A549 (cell line): ENCODE data around the gene LACRT. TPM values are rescaled to one million over a fixed set of nuclear protein-coding genes. Genes with fewer than 3 reads are reported as not detected.

Experiments
- ATAC-seq, 2 experiments: fragments of 200-7000 bp in 1 of 2; fragments of >200 bp in 1 of 2; cut with Nextera tagmentation in 1 of 2; cut with Tn5 transposase in 1 of 2; 3 replicates each; pipeline versions ENCODE4 v1.8.0 to v1.9.1; 2018 to 2020; ENCODE audit warnings: mild to moderate bottlenecking in 1 of 2, moderate library complexity in 1 of 2
- CTCF ChIA-PET: fragments of 300-600 bp; sonication (Branson Sonifier 250); formaldehyde crosslinking; extraction: SDS; loops from one replicate; lab custom pipeline; 2021; ENCODE audit warnings: antibody characterized with exemption, inconsistent platforms; lab: Yijun Ruan, JAX
- POLR2A ChIA-PET: fragments of 350-600 bp; formaldehyde crosslinking; extraction: SDS; loops from one replicate; lab custom pipeline; 2021; ENCODE audit warnings: antibody characterized with exemption, inconsistent platforms; lab: Yijun Ruan, JAX
- DNase-seq, 2 experiments: peaks; one replicate each; pipeline versions ENCODE4 v3.0.0 to v3.0.0-alpha.2; 2011 to 2016; ENCODE audit warnings: low read depth in 1 of 2, low spot score in 1 of 2
- FAIRE-seq: peaks from 2 replicates; lab custom pipeline; 2011; peaks lifted over from hg19 to GRCh38; lab: Jason Lieb, UNC
- H3K27ac ChIP-seq, 2 experiments: fragments of >200 bp; sonication (Bioruptor Twin); formaldehyde crosslinking; 3 replicates each; pipeline ENCODE4 v1.5.1; 2016 to 2017
- H3K4me1 ChIP-seq: fragments of >200 bp; sonication (Bioruptor Twin); formaldehyde crosslinking; 3 replicates; pipeline ENCODE4 v1.6.1; 2016
- H3K4me2 ChIP-seq: fragments of >200 bp; sonication (Bioruptor Twin); formaldehyde crosslinking; 3 replicates; pipeline ENCODE4 v1.6.1; 2016
- H3K4me3 ChIP-seq: fragments of >200 bp; sonication (Bioruptor Twin); formaldehyde crosslinking; 3 replicates; pipeline ENCODE4 v1.5.1; 2016
- H3K9me3 ChIP-seq: fragments of >200 bp; sonication (Bioruptor Twin); formaldehyde crosslinking; 3 replicates; pipeline ENCODE4 v1.6.1; 2016
- BHLHE40 ChIP-seq: IDR thresholded peaks from 2 replicates; pipeline ENCODE4 v1.6.1; 2012; ENCODE audit warnings: low read depth, low read length, inconsistent platforms
- CBX8 ChIP-seq: fragments of 200-600 bp; sonication (generic); IDR thresholded peaks from 2 replicates; pipeline ENCODE4 v1.6.1; 2016
- CEBPB ChIP-seq, 2 experiments: fragments of >200 bp in 1 of 2; sonication (Bioruptor Twin) in 1 of 2; formaldehyde crosslinking in 1 of 2; IDR thresholded peaks; 2 replicates each; pipeline ENCODE4 v1.6.1; 2012 to 2016
- HEYL ChIP-seq: fragments of 250-450 bp; sonication (Bioruptor Pico); IDR thresholded peaks from 2 replicates; pipeline ENCODE4 v1.8.0; 2021; ENCODE audit warnings: mild to moderate bottlenecking, moderate library complexity
- HMGXB4 ChIP-seq: fragments of 250-450 bp; sonication (Bioruptor Pico); IDR thresholded peaks from 2 replicates; pipeline ENCODE4 v1.5.0; 2021; ENCODE audit warnings: mild to moderate bottlenecking, moderate library complexity, borderline replicate concordance
- KDM5A ChIP-seq: fragments of 200-600 bp; sonication (generic); IDR thresholded peaks from 2 replicates; pipeline ENCODE4 v1.6.1; 2016; ENCODE audit warnings: antibody characterized with exemption, mild to moderate bottlenecking
- NPAS2 ChIP-seq: fragments of 250-450 bp; sonication (Bioruptor Pico); IDR thresholded peaks from 2 replicates; pipeline ENCODE4 v1.8.0; 2022; ENCODE audit warnings: mild to moderate bottlenecking, moderate library complexity, borderline replicate concordance
- NR3C1 ChIP-seq: fragments of >200 bp; sonication (Bioruptor Twin); formaldehyde crosslinking; IDR thresholded peaks from 3 replicates; pipeline ENCODE4 v1.6.1; 2017
- POLR2AphosphoS2 ChIP-seq: conservative IDR thresholded peaks from 2 replicates; pipeline ENCODE4 v1.6.1; 2012; ENCODE audit warnings: low read length, improper control_type of control experiment, inconsistent platforms
- RAD21 ChIP-seq, 2 experiments: fragments of >200 bp in 1 of 2; sonication (Bioruptor Twin) in 1 of 2; formaldehyde crosslinking in 1 of 2; IDR thresholded peaks in 1 of 2; conservative IDR thresholded peaks in 1 of 2; 2 replicates in 1 of 2; 3 replicates in 1 of 2; pipeline ENCODE4 v1.6.1; 2012 to 2018; ENCODE audit warnings: inconsistent platforms in 1 of 2
- RARB ChIP-seq: fragments of 250-450 bp; sonication (Bioruptor Pico); IDR thresholded peaks from 2 replicates; pipeline ENCODE4 v1.8.0; 2021; ENCODE audit warnings: mild to moderate bottlenecking, moderate library complexity
- REST ChIP-seq: fragments of 200-600 bp; sonication (generic); IDR thresholded peaks from 2 replicates; pipeline ENCODE4 v1.6.1; 2016; ENCODE audit warnings: antibody characterized with exemption, mild to moderate bottlenecking, moderate library complexity
- SREBF2 ChIP-seq: fragments of 450-650 bp; IDR thresholded peaks from 2 replicates; pipeline ENCODE4 v1.6.1; 2014; ENCODE audit warnings: mild to moderate bottlenecking, moderate library complexity
- USF2 ChIP-seq: fragments of 450-650 bp; IDR thresholded peaks from 2 replicates; pipeline ENCODE4 v1.6.1; 2014; ENCODE audit warnings: antibody characterized with exemption
- ZNF302 ChIP-seq: fragments of 250-450 bp; sonication (Bioruptor Pico); IDR thresholded peaks from 2 replicates; pipeline ENCODE4 v1.9.0; 2021; ENCODE audit warnings: inconsistent platforms, mild to moderate bottlenecking, moderate library complexity
- ZSCAN20 ChIP-seq: fragments of 250-450 bp; sonication (Bioruptor Pico); IDR thresholded peaks from 2 replicates; pipeline ENCODE4 v1.8.0; 2022; ENCODE audit warnings: mild to moderate bottlenecking, moderate library complexity
- WGBS: methylation state at CpG from one replicate; pipeline ENCODE4 v1.1.6; 2017; ENCODE audit errors: missing lambda C conversion rate; 5-methylcytosine and 5-hydroxymethylcytosine counted together
- polyA plus RNA-seq, 4 experiments: library from polyadenylated mRNA; depleted of rRNA in 3 of 4; stranded (reverse); fragments of >200 nt; fragmentation: RNase III in 1 of 4; extraction: RNeasy Plus Mini Kit Qiagen cat#74134 plus additional on column Dnase treatment in 1 of 4; gene quantifications; 2 replicates in 3 of 4; 3 replicates in 1 of 4; pipeline ENCODE4 v1.2.3, GENCODE V29; 2011 to 2017
- TF ChIP-seq, protein P1 (sequence below): fragments of >200 bp; sonication (Bioruptor Twin); formaldehyde crosslinking; IDR thresholded peaks from 3 replicates; pipeline ENCODE4 v1.6.1; 2016
- TF ChIP-seq, protein P2 (sequence below): fragments of 250-450 bp; sonication (Bioruptor Pico); IDR thresholded peaks from 2 replicates; pipeline ENCODE4 v1.5.0; 2020; ENCODE audit warnings: low read depth, mild to moderate bottlenecking, moderate library complexity

Gene LACRT
- polyA plus RNA-seq, 2 of the 4 experiments (the other 2 are of a cell fraction), result not detected

DNA sequence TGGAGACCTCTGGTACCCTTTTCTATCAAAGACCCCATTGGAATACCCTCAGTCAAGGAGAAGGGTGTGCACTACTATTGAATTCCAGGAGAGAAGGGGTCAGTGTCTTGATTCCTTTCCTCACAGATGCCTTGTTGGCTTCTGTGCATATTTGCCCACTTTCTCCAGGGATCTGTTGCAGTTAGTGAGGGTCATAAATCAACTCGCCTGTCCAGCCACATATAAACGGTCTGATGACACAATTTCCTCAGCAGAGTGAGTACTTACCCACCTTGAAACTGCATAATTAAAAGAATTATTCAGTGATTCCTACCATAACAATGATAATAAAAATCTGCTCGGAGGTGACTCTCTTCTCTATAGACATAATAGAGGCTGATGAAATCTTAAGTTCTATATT is 27.3 kb upstream of the LACRT start:
- POLR2A ChIA-PET, result no interaction called here
- Histone ChIP-seq H3K27ac (no peak overlapping the region), H3K4me1 (no peaks in the 10 kb centered on the region), H3K9me3 (no peaks in the 10 kb centered on the region), H3K4me3 (no peak overlapping the region), H3K4me2 (no peak overlapping the region)
- TF ChIP-seq NR3C1, result no peak
- TF ChIP-seq REST, result no peak
- TF ChIP-seq RARB (CRISPR knock-in tag), result no peak
- FAIRE-seq (no peak), ATAC-seq (no peak), DNase-seq (no peak)
- 4% methylated on average over 3 of the region's 3 CpGs for WGBS
- CTCF ChIA-PET, result no interaction called here

GRCh38 chr12:54661048-54661447 is 26.4 kb upstream of the LACRT start:
- ChIA-PET CTCF (interaction anchor here (0.6 kb wide), 1 partner anchor 386 kb away, joined by 3 read pairs; no protein-coding TSS in a partner anchor), POLR2A (no interaction called here)
- Histone ChIP-seq H3K9me3 (no peaks in the 10 kb centered on the region), H3K4me3 (no peak overlapping the region), H3K4me1 (no peaks in the 10 kb centered on the region), H3K27ac (no peak overlapping the region), H3K4me2 (no peak overlapping the region)
- ATAC-seq, result no peak
- FAIRE-seq, result no peak
- no peak for DNase-seq
- WGBS, result 11% methylated on average over 2 of the region's 2 CpGs
- TF ChIP-seq ZNF302, result no peak
- TF ChIP-seq CBX8, result no peak
- TF ChIP-seq BHLHE40, result no peak
- TF ChIP-seq CEBPB (IDR thresholded peaks at IDR 0.05), result no peak

DNA sequence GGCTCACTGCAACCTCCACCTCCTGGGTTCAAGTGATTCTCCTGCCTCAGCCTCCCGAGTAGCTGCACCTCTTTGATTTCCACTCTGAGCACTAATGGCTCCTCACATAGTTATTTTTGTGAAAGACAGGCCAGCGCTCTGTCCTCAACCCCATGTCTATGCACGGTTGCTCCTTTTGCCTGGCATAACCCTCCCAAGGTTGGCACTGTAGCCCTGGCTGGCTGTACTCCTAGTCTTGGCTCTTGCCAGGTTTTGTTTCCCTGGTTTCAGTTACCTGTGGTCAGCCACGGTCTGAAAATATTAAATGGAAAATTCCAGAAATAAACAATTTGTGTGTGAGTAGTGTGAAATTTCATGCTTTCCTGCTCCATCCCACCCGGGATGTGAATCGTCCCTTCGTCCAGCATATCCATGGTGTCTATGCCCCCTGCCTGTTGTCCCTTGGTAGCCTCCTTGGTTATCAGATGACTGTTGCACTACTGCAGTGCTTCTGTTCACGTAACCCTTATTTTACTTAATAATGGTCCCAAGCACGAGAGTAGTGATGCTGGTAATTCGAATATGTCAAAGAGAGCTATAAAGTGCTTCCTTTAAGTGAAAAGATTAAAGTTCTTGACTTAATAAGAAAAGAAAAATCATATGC is 25.7 kb upstream of the LACRT start:
- no peaks in the 10 kb centered on the region for H3K9me3 ChIP-seq
- FAIRE-seq (no peak), ATAC-seq (no peak), DNase-seq (no peak)
- H3K4me3 ChIP-seq, result no peak overlapping the region
- TF ChIP-seq ZSCAN20 (CRISPR knock-in tag) (no peak), RAD21 (conservative IDR thresholded peaks at IDR 0.05 in 1 of 2, IDR thresholded peaks at IDR 0.05 in 1 of 2) (no peak), HMGXB4 (CRISPR knock-in tag) (no peak), RARB (CRISPR knock-in tag) (no peak), USF2 (no peak), KDM5A (no peak), POLR2AphosphoS2 (no peak), HEYL (CRISPR knock-in tag) (no peak), NPAS2 (CRISPR knock-in tag) (no peak), SREBF2 (no peak)
- TF ChIP-seq, protein P1, sequence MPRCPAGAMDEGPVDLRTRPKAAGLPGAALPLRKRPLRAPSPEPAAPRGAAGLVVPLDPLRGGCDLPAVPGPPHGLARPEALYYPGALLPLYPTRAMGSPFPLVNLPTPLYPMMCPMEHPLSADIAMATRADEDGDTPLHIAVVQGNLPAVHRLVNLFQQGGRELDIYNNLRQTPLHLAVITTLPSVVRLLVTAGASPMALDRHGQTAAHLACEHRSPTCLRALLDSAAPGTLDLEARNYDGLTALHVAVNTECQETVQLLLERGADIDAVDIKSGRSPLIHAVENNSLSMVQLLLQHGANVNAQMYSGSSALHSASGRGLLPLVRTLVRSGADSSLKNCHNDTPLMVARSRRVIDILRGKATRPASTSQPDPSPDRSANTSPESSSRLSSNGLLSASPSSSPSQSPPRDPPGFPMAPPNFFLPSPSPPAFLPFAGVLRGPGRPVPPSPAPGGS, result no peak
- TF ChIP-seq, protein P2, sequence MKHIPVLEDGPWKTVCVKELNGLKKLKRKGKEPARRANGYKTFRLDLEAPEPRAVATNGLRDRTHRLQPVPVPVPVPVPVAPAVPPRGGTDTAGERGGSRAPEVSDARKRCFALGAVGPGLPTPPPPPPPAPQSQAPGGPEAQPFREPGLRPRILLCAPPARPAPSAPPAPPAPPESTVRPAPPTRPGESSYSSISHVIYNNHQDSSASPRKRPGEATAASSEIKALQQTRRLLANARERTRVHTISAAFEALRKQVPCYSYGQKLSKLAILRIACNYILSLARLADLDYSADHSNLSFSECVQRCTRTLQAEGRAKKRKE (CRISPR knock-in tag), result no peak
- no peak overlapping the region for H3K4me2 ChIP-seq
- no peak overlapping the region for H3K27ac ChIP-seq
- 28% methylated on average over 10 of the region's 10 CpGs for WGBS
- no peaks in the 10 kb centered on the region for H3K4me1 ChIP-seq
- POLR2A ChIA-PET, result no interaction called here
- CTCF ChIA-PET, result interaction anchor here (0.6 to 1.1 kb wide), 3 partner anchors 41 to 387 kb away, joined by 3 to 4 read pairs (median 4); no protein-coding TSS in a partner anchor
